Smooth muscle cell (in vitro differentiated cells): ENCODE data around the gene RGS11. TPM values are rescaled to one million over a fixed set of nuclear protein-coding genes. Genes with fewer than 3 reads are reported as not detected.

Experiments used
- DNase-seq: peaks from one replicate; lab custom pipeline; 2025; ENCODE audit not compliant: unreplicated experiment; lab: John Stamatoyannopoulos, UW
- H2AFZ ChIP-seq: fragments of 200-600 bp; sonication (generic); 2 replicates; pipeline ENCODE4 v1.6.0; 2016; ENCODE audit warnings: antibody characterized with exemption, low read depth, mild to moderate bottlenecking
- H3F3A ChIP-seq: fragments of 200-600 bp; sonication (generic); 2 replicates; pipeline ENCODE4 v1.6.0; 2017; ENCODE audit warnings: antibody characterized with exemption, low read depth
- H3K27ac ChIP-seq: fragments of 200-600 bp; sonication (generic); 2 replicates; pipeline ENCODE4 v1.5.1; 2016; ENCODE audit warnings: low read depth, mild to moderate bottlenecking
- H3K27me3 ChIP-seq: fragments of 200-600 bp; sonication (generic); 2 replicates; pipeline ENCODE4 v1.6.1; 2016; ENCODE audit warnings: low read depth, mild to moderate bottlenecking
- H3K36me3 ChIP-seq: fragments of 200-600 bp; sonication (generic); 2 replicates; pipeline ENCODE4 v1.5.1; 2016; ENCODE audit warnings: low read depth
- H3K4me1 ChIP-seq: fragments of 200-600 bp; sonication (generic); 2 replicates; pipeline ENCODE4 v1.5.1; 2016; ENCODE audit warnings: low read depth
- H3K4me2 ChIP-seq: fragments of 200-600 bp; sonication (generic); 2 replicates; pipeline ENCODE4 v1.6.0; 2016; ENCODE audit warnings: mild to moderate bottlenecking
- H3K4me3 ChIP-seq: fragments of 200-600 bp; sonication (generic); 2 replicates; pipeline ENCODE4 v1.5.1; 2016; ENCODE audit warnings: mild to moderate bottlenecking
- H3K79me2 ChIP-seq: fragments of 200-600 bp; sonication (generic); 2 replicates; pipeline ENCODE4 v1.6.0; 2016; ENCODE audit warnings: low read depth, mild to moderate bottlenecking
- H3K9ac ChIP-seq: fragments of 200-600 bp; sonication (generic); 2 replicates; pipeline ENCODE4 v1.6.0; 2016; ENCODE audit warnings: low read depth
- H3K9me3 ChIP-seq: fragments of 200-600 bp; sonication (generic); replicated peaks from 2 replicates; pipeline ENCODE4 v1.5.1; 2016; ENCODE audit warnings: low read depth
- H4K20me1 ChIP-seq: fragments of 200-600 bp; sonication (generic); 2 replicates; pipeline ENCODE4 v1.6.0; 2016; ENCODE audit warnings: low read depth
- CTCF ChIP-seq: fragments of 200-600 bp; sonication (generic); IDR thresholded peaks from 2 replicates; pipeline ENCODE4 v1.5.1; 2017; ENCODE audit warnings: borderline replicate concordance, mild to moderate bottlenecking, antibody characterized with exemption; ENCODE audit not compliant: insufficient read depth, poor library complexity, severe bottlenecking
- WGBS: methylation state at CpG from one replicate; pipeline ENCODE4 v1.1.7; 2016; ENCODE audit warnings: low lambda C conversion rate; 5-methylcytosine and 5-hydroxymethylcytosine counted together
- polyA plus RNA-seq: library from polyadenylated mRNA; unstranded; fragments of >200 nt; fragmentation: Nextera tagmentation; extraction: Ambion mirVana; gene quantifications from 2 replicates; pipeline ENCODE4 v1.2.1, GENCODE V29; 2016
- total RNA-seq: library from RNA; depleted of rRNA; stranded (reverse); fragments of >200 nt; gene quantifications from 2 replicates; pipeline ENCODE4 v1.2.3, GENCODE V29; 2014

The RGS11 gene
- total and polyA plus RNA-seq, 2 experiments from 2014 or later: 2.2 to 3.9 TPM

GRCh38 chr16:284204-285120 is 8.7 kb upstream of the RGS11 start:
- Histone ChIP-seq H4K20me1 (no peaks in the 10 kb centered on the region), H3K4me3 (no peak overlapping the region), H2AFZ (no peak overlapping the region), H3K9ac (no peak overlapping the region), H3K36me3 (no peaks in the 10 kb centered on the region), H3F3A (no peaks in the 10 kb centered on the region), H3K27me3 (peaks cover 23% of the 10 kb centered on the region), H3K9me3 (no peaks in the 10 kb centered on the region), H3K79me2 (no peaks in the 10 kb centered on the region), H3K4me1 (no peaks in the 10 kb centered on the region), H3K27ac (no peak overlapping the region), H3K4me2 (no peak overlapping the region)
- no peak for DNase-seq
- no peak for TF ChIP-seq CTCF
- WGBS: 97% methylated on average over 45 of the region's 52 CpGs

- H3K27ac ChIP-seq: no peak within 1 kb of the TSS
- no peak within 1 kb of the TSS for H3K9ac ChIP-seq
- no peaks in the 10 kb centered on the region for H3F3A ChIP-seq
- 90% methylated on average over 19 of the region's 25 CpGs for WGBS
- no peaks in the 10 kb centered on the region for H4K20me1 ChIP-seq
- H2AFZ ChIP-seq: no peak within 1 kb of the TSS
- H3K79me2 ChIP-seq: no peaks in the 10 kb centered on the region
- no peak for DNase-seq
- no peak within 1 kb of the TSS for H3K4me3 ChIP-seq
- no peak within 1 kb of the TSS for H3K4me2 ChIP-seq
- no peak for TF ChIP-seq CTCF
- H3K9me3 ChIP-seq: no peaks in the 10 kb centered on the region
- peaks cover 28% of the 10 kb centered on the region for H3K27me3 ChIP-seq
- H3K36me3 ChIP-seq: no peaks in the 10 kb centered on the region
- H3K4me1 ChIP-seq: no peaks in the 10 kb centered on the region
These were observed 7.5 kb upstream of the RGS11 start, which contains the start of gene PDIA2 for GRCh38 chr16:283033-283805. Gene PDIA2 (plus strand): TSS chr16:283164. CDS start chr16:283170, 6 bp downstream.

GRCh38 chr16:282491-282890 is 6.7 kb upstream of the RGS11 start:
- Histone ChIP-seq H3K36me3 (no peaks in the 10 kb centered on the region), H4K20me1 (no peaks in the 10 kb centered on the region), H3K9ac (no peak overlapping the region), H3K4me1 (no peaks in the 10 kb centered on the region), H3K27ac (no peak overlapping the region), H3K4me3 (no peak overlapping the region), H3K27me3 (peaks cover 28% of the 10 kb centered on the region), H3K4me2 (no peak overlapping the region), H3F3A (no peaks in the 10 kb centered on the region), H3K79me2 (no peaks in the 10 kb centered on the region), H2AFZ (no peak overlapping the region), H3K9me3 (no peaks in the 10 kb centered on the region)
- 96% methylated on average over 20 of the region's 22 CpGs for WGBS
- DNase-seq: no peak
- TF ChIP-seq CTCF: no peak
